ENCODE results near the gene PRKD1. TPM values are rescaled to one million over a fixed set of nuclear protein-coding genes. Genes with fewer than 3 reads are reported as not detected.

The PRKD1 gene
- total RNA-seq, 1 donor, result 28.6 TPM

DNA sequence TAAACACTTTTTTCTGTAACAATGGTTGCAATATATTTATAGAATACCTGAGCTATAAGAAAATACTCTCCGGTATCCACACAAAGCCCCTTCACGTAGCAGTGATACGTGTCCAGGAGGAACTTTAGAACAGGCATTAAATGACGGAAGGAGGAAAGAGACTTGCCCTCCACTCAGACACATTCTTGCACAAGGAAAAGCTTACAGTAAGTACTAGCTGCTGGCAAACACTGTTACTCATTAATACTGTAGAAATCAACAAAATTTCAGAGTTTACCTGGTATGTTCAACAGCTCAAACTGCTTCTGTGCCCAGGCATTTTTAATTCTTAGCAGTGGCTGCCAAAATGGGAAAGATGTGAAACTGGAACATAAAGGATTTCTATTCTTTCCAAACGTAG lies 41.7 kb downstream of the PRKD1 start:
- no peak overlapping the region for H3K27ac ChIP-seq (ENCODE audit: low read depth, low read length)
- no peak for DNase-seq (ENCODE audit: insufficient read length, low spot score, missing footprints)
- no peak overlapping the region for H2AFZ ChIP-seq (ENCODE audit: low read length)
- no peaks in the 10 kb centered on the region for H3K4me1 ChIP-seq (ENCODE audit: insufficient read depth, low read length)
- TF ChIP-seq, protein P1, sequence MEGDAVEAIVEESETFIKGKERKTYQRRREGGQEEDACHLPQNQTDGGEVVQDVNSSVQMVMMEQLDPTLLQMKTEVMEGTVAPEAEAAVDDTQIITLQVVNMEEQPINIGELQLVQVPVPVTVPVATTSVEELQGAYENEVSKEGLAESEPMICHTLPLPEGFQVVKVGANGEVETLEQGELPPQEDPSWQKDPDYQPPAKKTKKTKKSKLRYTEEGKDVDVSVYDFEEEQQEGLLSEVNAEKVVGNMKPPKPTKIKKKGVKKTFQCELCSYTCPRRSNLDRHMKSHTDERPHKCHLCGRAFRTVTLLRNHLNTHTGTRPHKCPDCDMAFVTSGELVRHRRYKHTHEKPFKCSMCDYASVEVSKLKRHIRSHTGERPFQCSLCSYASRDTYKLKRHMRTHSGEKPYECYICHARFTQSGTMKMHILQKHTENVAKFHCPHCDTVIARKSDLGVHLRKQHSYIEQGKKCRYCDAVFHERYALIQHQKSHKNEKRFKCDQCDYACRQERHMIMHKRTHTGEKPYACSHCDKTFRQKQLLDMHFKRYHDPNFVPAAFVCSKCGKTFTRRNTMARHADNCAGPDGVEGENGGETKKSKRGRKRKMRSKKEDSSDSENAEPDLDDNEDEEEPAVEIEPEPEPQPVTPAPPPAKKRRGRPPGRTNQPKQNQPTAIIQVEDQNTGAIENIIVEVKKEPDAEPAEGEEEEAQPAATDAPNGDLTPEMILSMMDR (IDR thresholded peaks at IDR 0.05; ENCODE audit: extremely low read depth, low read depth, low read length), result no peak
- no peaks in the 10 kb centered on the region for H3K36me3 ChIP-seq (ENCODE audit: insufficient read depth, low read length)
- H3K9me3 ChIP-seq (ENCODE audit: low read depth, low read length), result no peaks in the 10 kb centered on the region
- no peaks in the 10 kb centered on the region for H3K27me3 ChIP-seq (ENCODE audit: insufficient read depth, low read length)
- peaks cover 32% of the 10 kb centered on the region for H4K20me1 ChIP-seq (ENCODE audit: insufficient read depth, low read length)
- H3K79me2 ChIP-seq (ENCODE audit: insufficient read depth, low read length), result peaks cover 73% of the 10 kb centered on the region
- no peak overlapping the region for H3K4me3 ChIP-seq (ENCODE audit: insufficient read depth, low read length)
- no peak overlapping the region for H3K4me2 ChIP-seq (ENCODE audit: insufficient read depth, low read length)

DNA sequence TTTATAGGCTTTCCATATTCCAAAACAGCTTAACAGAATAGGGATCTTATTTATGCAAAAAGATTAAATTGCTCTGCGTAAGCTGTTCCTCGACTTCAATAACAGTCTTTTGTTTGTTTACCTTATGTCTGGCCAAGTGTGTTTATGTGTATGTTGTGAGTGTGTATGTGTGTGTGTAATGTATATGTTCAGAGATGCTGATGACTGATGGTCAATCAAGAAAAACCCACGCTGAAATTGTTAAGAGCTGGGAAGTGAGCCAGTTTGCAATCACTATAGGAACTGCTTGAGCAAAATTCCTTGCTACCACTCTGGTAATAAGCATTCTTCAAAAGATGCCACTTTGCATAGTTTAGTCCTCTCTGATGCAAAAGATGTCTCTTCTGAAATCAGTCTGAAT lies 59.6 kb downstream of the PRKD1 start:
- peaks cover 10% of the 10 kb centered on the region for H3K4me1 ChIP-seq (ENCODE audit: insufficient read depth, low read length)
- no peaks in the 10 kb centered on the region for H4K20me1 ChIP-seq (ENCODE audit: insufficient read depth, low read length)
- DNase-seq (ENCODE audit: insufficient read length, low spot score, missing footprints), result no peak

DNA sequence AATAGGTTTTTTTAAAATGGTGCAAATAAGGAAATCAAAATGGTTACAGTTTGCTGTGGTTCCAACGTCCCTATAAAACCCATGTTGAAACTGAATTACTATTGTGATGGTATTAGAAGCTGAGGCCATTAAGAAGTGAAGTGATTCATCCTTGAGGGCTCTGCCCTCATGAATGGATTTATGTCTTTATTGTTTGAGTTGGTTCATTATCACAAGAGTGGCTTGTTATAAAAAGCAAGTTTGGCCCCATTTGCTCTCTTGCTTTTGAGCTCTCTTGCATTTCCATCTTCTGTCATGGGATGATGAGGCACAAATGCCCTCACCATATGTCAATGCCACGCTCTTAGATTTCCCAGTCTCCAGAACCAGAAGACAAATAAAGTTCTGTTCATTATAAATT lies 62.3 kb downstream of the PRKD1 start:
- H3K27ac ChIP-seq (ENCODE audit: low read depth, low read length), result no peak overlapping the region
- peaks cover 10% of the 10 kb centered on the region for H3K4me1 ChIP-seq (ENCODE audit: insufficient read depth, low read length)
- H3K4me3 ChIP-seq (ENCODE audit: insufficient read depth, low read length), result no peak overlapping the region
- no peaks in the 10 kb centered on the region for H3K9me3 ChIP-seq (ENCODE audit: low read depth, low read length)
- H2AFZ ChIP-seq (ENCODE audit: low read length), result no peak overlapping the region
- peaks cover 36% of the 10 kb centered on the region for H3K79me2 ChIP-seq (ENCODE audit: insufficient read depth, low read length)
- no peaks in the 10 kb centered on the region for H3K36me3 ChIP-seq (ENCODE audit: insufficient read depth, low read length)
- no peaks in the 10 kb centered on the region for H4K20me1 ChIP-seq (ENCODE audit: insufficient read depth, low read length)
- TF ChIP-seq, protein P1 (IDR thresholded peaks at IDR 0.05; ENCODE audit: extremely low read depth, low read depth, low read length), result no peak
- no peak overlapping the region for H3K4me2 ChIP-seq (ENCODE audit: insufficient read depth, low read length)
- DNase-seq (ENCODE audit: insufficient read length, low spot score, missing footprints), result no peak
- H3K27me3 ChIP-seq (ENCODE audit: insufficient read depth, low read length), result no peaks in the 10 kb centered on the region

More for the DNA sequence above, 59.6 kb downstream of the PRKD1 start:
- no peak overlapping the region for H3K4me2 ChIP-seq (ENCODE audit: insufficient read depth, low read length)
- no peaks in the 10 kb centered on the region for H3K27me3 ChIP-seq (ENCODE audit: insufficient read depth, low read length)
- no peak overlapping the region for H3K4me3 ChIP-seq (ENCODE audit: insufficient read depth, low read length)
- no peak overlapping the region for H3K27ac ChIP-seq (ENCODE audit: low read depth, low read length)
- no peaks in the 10 kb centered on the region for H3K9me3 ChIP-seq (ENCODE audit: low read depth, low read length)
- no peak overlapping the region for H2AFZ ChIP-seq (ENCODE audit: low read length)
- H3K79me2 ChIP-seq (ENCODE audit: insufficient read depth, low read length), result peaks cover 49% of the 10 kb centered on the region
- no peaks in the 10 kb centered on the region for H3K36me3 ChIP-seq (ENCODE audit: insufficient read depth, low read length)
- TF ChIP-seq, protein P1 (IDR thresholded peaks at IDR 0.05; ENCODE audit: extremely low read depth, low read depth, low read length), result no peak

DNA sequence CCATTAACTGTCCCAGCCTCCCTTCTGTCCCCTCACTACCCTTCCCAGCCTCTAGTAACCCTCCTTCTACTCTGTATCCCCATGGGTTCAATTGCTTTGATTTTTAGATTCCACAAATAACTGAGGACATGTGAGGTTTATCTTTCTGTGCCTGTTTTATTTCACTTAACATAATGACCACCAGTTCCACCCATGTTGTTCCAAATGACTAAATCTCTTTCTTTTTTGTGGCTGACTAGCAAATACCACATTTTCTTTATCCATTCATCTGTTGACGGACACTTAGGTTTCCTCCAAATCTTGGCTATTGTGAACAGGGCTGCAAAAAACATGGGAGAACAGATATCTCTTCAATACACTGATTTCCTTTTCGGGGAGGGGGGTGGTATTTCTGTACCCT lies 65.7 kb downstream of the PRKD1 start:
- H3K27me3 ChIP-seq (ENCODE audit: insufficient read depth, low read length), result no peaks in the 10 kb centered on the region
- no peak overlapping the region for H2AFZ ChIP-seq (ENCODE audit: low read length)
- no peak for DNase-seq (ENCODE audit: insufficient read length, low spot score, missing footprints)

More for the DNA sequence above, 65.7 kb downstream of the PRKD1 start:
- Histone ChIP-seq H4K20me1 (ENCODE audit: insufficient read depth, low read length) (peaks cover 3% of the 10 kb centered on the region), H3K4me1 (ENCODE audit: insufficient read depth, low read length) (peaks cover 3% of the 10 kb centered on the region), H3K4me2 (ENCODE audit: insufficient read depth, low read length) (no peak overlapping the region), H3K79me2 (ENCODE audit: insufficient read depth, low read length) (peaks cover 38% of the 10 kb centered on the region), H3K27ac (ENCODE audit: low read depth, low read length) (no peak overlapping the region), H3K4me3 (ENCODE audit: insufficient read depth, low read length) (no peak overlapping the region), H3K36me3 (ENCODE audit: insufficient read depth, low read length) (no peaks in the 10 kb centered on the region), H3K9me3 (ENCODE audit: low read depth, low read length) (no peaks in the 10 kb centered on the region)
- TF ChIP-seq, protein P1 (IDR thresholded peaks at IDR 0.05; ENCODE audit: extremely low read depth, low read depth, low read length), result no peak
